Colon (tissue), 2 donors: ENCODE results near the gene NOL4L.

Source experiments
- FAIRE-seq: peaks from 2 replicates; lab custom pipeline; 2012; peaks lifted over from hg19 to GRCh38; lab: Jason Lieb, UNC
- donor health status: control.
- donor health status: control.

Gene NOL4L

DNA sequence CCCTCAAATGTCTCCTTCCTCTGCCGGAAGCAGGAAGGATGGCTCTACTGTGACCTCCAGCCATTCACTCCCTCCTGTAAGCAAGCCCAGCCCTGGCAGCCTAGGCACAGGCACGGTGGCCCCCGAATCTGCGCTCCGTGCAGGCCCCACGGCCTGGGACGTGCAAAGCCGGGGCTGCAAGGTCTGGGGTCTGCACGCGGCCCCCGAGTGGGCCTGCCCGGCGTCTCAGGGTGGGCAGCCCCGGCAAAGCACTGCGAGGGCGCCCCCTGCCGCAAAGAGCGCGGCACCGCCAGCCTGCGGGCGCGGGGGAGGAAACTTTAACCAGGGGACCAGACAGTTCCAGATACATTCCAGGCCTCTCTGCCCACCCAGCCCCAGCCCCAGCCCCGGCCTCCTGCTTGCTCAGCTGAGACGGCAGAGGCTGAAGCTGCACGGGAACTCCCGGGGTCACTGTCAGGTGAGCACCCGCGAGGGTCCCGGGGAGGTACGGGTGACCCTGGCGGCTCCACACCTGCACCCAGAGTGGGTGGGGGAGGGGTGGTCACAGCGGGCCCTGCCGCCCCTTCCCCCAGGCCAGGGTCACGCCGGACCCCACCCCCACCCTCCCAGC, 128.2 kb downstream of the NOL4L start:
- FAIRE-seq, result no peak

DNA sequence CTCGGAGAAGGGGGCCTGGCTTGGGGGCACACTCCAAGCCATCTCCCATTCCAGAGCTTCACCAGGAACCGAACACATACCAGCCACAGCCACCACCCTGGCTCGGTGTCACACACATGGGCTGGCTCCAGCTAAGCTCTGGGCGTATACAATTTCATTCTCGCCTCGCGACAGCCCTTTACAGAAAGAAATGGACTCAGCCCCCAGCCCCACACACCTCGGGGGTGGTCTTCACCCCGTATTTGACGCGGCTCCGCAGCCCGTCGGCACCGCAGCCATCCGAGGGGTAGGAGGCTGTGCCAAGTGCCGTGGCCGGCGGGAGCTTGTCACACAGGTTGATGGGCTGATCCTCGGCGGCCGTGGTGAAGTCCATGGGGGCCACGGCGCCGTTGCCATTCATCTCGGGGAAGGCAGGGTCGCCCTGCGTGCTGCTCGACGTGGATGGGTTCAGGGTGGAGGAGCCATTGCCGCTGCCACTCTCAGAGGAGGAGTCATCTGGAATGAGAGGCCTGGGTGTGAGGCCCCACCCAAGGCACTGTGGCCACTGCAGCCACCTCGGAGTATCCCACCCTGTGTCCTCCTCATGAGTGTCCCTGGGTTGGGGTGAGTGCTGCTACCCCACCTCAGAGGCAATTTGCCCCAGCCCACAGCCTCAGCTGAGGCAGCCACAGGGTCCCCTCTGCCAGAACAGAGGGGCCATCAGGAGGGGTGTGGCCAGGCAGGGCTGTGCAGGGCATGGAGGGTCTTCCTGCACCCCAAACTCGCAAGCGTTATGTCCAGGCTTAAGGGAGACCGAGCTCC, 129.0 kb downstream of the NOL4L start:
- FAIRE-seq, result no peak

DNA sequence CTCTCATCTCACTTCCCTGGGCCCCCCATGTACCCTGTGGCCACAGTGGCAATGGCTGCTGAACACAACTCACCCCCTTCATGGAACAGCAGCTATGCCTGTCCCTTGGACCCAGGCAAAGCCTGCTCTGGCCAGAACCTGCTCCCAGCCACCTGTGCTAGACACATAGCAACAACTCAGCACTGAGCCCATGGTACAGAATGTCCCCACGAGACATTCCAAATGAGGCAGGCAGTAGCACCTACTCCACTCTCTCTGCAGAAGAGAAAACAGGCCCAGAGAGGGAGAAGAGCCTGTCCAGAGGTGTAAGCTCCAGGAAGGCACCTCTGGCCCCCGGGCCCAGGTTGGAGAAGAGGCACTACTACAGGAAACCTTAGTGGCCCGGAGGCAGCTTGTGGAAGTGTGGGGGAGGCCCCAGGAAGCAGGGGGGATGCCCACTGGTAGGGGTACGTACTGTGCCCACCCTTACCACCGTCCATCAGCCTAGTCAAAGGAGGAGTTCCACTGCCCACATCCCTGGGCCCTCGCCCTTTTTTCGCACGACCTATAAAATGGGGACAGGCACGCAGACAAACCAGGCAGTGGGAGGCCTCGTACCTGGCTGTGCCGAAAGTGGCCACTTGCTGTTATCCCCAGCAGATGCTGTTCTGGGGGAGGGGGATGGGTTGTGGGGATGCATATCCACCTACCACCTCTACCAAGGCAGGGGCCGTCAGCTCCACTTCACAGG, 129.8 kb downstream of the NOL4L start:
- FAIRE-seq, result no peak

DNA sequence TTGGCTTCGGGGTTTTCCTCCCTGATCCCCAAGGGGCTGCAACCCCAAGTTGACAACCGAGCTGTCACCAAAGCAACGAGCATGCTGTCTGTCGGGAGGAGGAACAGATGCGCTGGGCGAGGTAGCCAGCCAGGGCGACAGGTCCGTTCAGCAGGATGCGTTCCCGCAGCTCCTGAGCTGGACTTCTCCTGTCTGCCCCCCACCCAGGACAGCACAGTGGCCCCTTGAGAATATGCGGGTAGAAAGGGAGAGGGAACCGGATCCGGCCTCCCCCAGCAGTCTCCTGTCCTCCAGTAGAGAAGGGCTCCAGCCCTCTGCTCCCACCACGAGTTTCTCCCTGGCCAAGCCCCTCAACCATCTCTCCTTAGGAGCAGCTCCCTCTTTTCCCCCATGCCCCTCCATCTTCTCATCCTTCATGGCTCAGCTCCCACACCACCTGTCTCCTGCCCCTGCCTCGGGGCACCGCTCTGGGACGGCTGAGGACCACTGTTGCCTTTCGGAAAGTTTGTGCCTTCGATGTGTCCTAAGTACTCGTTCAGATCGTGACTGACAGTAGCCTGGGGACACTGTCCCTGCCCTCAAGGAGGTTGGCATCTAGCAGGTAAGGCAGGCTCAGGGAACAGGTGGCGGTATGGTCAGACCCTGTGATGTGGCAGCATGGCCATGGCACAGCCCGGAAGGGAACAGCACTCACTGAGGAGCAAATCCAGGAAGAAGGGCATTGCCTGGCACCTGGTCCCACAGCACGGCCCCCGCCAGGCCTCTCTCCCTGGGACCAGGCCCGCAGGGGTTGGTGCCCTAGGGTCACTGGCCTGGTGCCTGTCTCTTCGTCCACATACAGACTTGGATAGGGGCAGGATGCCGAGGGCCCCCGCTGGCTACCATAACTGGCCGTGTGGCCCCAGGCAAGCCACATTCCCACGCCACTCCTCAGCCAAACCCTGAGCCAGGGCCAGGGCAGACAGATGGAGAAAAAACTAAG, 130.7 kb downstream of the NOL4L start:
- FAIRE-seq, result no peak

DNA sequence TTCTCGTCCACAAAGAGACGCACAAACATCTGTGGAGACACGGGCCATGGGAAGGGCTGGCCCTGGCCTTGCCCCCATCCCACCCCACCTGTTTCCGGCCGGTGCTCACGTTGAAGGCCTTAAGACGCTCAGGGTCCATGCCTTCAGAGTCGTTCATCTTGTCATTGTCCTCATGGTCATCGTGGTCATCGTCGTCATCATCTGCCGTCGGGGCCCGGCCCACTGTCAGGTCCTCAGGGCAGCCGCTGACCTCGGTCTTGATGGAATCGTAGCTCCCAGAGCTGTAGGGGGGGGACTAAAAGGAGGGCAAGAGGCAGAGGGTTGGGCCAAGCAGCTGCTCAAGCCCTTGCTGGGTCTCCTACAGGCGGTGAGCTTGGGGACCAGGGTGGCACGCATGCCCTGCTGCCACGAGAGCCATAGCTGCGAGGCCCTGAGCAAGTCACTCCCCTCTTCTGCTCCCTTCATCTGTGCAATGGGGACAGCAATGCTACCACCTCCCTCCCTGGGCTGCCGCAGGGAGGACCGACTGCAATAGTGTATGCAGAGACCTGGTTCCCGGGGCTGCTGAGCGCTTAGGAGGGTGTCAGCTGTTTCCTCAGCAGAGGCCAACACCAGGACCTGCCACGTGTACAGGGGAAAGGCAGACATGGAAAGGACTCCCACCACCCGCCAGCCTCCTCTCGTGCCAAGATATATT, 131.5 kb downstream of the NOL4L start:
- FAIRE-seq, result no peak

DNA sequence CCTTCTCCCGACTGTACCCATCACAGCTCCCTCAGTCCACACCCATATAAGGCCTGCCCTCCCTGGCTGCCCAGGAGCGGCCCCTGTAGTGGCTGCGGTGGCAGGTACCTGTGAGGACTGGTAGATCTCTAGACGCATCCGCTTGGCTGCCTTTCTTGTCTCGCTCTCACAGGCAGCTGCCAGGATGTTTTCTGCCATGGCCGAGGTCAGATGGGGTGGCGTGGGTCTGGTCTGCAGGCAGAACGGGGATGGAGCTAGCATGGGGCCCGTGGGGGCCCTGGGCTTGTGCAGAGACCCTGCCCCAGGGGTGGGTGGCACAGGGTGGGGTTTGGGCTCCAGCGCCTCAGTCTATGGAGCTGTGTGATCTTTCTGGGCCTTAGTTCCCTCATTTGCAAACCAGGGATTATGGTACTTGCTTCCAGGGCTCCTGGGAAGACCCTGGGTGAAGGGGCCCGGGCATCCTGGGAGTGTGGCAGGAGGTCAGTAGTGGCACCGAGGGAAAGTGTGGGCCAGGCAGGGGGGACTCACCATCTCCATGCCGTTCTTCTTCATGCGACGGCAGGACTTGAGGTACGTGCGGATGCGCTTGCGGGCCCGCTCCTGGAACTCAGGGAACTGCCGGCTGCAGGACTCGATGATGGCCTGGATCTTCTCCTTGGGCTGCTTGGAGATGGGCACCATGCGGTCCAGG, 132.2 kb downstream of the NOL4L start:
- FAIRE-seq, result no peak

DNA sequence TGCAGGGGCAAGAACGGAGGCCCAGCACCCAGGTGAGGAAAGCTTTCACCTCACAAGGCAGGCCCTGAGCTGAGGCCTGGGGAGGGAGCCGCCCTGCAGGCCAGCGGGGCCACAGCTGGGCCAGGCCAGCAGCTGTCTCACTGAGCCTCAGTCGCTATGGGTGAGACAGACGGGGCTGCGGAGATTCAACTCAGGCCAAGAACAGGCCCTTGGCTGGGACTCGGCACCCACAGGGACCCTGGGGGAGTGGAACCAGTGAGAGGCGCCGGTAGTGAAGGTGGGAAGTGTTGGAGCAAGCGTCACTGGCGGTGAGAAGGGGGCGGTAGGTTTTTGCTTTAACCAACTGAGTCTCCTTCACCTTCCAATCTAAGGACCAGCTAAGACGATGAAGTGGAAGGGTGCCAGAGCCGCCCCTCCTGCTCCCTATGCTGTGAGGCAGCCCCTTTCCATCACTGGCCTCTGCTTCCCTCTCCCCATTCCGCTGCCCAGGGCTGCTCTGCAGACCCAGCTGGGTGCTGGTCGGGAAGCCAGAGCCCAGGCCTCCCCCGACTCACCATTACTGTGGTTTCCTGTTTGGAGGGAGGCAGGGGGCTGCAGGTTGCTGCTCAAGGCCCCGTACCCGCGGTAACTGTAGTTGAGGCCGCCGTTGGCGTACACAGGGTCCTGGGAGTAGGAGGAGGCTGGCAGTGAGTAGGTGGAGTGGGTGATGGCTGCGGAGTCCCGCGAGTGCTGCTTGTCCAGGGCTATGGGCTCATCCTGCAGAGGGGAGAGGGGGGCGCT, 133.3 kb downstream of the NOL4L start:
- no peak for FAIRE-seq

DNA sequence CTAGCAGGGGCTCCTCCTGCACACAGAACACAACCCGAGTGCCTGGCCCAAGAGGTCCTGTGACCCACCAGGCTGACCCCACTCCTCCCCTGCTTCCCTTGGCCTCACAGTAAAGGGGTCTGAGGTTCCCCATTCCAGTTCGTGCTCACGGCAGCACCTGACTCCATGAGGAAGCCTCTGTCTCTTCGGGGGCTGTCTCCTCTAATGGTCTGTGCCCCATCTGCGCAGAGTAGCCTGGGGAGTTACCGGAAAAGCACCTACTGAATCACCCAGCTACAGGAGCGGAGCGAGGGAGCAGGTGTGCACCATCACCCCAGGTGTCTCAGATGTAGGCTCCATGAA, 133.8 kb downstream of the NOL4L start:
- no peak for FAIRE-seq

DNA sequence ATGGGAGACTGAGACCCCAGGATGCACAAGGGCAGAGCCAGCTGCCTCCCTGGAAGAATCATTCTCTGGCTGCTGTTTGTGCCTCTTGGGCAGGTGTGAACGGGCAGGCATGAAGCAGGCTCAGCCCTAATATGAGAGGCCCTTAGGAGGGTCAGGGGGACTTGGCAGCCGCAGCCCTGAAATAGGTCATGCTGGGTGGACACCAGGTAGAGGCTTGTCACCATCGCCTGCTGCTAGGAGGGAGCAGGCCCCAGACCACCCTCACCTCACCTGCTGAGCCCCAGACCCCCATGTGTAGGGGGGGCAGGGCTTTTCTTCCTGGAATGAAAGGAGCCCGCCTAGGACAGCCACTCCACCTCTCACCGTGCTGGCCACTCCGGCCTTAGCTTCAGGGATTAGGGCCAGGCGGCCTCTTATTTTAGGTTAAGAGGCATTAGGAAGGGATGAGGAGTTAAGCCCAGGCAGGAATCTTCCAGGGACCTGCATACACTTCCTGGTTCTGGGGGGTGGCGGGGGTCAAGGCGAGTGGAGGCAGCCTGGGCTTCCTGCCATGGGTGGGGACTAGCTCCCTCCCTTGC, 134.6 kb downstream of the NOL4L start:
- no peak for FAIRE-seq

DNA sequence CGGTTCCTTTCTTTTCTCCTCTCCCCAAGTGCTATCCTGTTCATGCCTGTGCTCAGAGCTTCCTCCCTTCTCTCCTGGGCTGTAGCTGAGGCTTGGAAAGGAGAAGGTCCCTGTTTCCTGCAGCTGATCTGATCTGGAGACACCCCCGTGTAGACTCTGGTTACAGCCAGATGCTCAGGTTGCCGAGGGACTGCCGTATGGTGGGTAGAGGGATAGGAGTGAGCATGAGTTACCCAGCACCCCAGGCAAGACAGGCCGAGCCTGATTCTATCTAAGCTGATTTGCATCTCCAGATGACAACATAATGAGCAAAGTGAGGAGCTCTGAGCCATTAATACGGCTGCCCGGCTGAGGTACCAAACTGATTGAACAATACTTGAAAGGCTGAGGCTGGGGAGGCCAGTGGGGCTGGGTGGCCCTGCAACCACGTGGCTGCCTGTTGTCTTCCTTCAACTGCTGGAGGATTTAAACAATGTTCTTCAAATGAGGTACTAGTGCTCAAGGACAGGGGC, 135.2 kb downstream of the NOL4L start:
- no peak for FAIRE-seq

DNA sequence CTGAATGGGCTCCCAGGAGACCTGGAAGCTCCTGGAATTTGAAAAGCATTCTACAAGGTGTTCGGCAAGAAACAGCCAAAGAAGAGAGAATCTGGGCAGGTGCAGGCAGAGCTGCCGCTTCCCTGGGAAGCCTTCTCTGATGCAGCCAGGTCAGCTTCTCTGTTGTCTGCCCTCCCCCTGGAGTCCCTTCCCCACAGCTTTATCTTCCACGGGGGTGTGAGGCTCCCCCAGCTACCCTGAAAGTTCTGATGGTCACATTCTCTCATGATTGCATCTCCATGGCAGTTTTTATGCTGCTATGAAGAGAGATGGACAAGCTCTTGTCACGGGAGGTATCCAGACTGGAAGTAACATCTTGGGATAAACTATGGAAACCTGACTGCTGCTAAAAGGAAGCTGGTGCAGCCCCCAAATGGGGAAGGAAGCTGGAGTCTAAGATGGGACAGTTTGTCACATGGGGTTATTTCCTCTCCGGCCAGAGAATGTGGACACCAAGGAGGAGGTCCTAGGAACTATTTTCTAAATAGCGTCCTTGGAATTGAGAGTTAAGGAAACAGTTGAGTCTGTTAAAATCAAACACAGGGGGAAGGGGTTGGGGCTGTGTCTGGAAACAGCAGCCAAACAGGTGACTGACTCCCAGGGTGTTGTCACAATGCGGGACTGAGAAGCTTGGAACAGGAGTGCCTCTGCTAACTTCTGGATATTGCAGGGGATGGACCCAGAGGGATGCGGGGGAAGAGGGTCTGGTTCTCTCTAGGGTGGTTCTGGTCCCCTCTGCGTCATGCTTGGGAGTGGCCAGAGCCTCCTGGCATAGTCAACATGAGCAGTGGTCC, 135.9 kb downstream of the NOL4L start:
- no peak for FAIRE-seq

DNA sequence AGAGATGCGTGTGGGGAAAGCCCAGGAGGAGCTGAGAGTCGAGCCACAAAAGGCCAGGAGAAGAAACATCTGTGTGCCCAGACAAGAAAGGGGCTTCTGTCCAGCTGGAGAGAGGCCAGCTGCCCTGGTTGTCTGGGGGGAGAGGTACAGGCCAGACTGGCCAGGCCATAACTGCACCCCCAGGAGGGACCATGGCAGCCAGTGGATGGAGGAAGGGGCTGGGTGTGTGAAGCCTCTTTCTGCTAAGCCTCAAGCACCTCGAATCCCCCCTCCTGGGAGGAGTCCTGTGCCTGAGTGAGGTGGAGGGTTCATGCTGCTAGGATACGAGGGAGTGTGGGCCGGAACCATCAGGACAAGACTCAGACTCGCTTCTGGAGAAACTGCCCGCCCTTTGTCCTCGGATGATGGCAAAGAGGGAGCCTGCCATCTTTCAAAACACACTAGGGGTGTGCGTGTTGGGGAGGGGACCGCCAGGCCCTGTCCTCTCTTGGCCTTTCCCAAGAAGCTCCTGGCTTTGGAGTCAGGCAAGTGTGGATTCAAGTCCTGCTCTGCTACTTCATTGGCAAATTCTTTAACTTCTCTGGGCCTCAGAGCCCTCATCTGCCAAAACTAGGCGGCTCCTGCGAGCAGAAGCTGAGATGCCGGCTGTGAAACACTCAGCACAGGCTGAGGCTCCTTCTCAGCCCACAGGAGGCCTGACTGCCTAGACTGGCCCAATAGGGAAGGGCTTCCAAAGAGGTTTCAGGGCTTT, 136.7 kb downstream of the NOL4L start:
- no peak for FAIRE-seq

DNA sequence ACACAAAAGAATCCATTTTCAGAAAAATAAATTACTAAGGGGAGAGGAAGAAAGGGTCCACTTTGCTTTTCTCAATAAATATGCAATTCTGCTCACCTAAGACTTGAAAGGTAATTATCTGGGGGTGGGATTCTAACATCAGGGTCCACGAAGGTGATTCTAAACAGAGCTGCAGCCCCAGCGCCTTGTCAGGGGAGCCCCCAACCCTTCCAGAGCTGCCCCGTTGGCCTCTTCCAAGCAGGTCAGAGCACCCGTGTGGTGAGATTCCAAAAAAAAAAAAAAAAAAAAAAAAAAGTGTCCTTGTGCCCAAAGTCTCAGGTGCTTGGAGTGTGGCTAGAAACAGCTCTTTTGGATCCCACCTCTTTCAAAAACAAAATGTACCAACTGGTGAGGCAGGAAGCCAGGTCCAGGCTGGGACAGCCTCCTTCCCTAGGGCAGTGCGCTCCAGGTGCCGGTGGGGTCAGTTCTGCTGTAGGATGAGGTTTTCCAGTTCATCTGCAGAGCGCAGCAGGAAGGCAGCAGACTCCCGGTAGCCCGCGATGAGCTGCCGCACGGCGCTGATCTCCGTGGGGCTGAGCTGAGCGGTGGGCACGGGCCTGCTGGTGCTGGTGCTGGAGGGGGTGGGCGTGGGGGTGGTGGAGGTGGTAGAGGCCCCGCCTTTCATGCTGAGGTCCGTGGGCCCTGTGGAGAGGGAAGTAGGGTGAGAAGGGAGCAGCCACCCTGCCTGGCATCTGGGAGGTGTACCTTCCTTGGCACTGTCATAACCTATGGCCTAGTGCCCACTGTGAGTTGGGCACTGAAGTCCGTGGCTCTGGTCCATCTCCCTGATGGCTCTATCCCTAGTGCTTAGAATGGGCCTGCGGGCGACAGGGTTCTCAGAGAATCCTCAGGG, 137.8 kb downstream of the NOL4L start:
- FAIRE-seq, result no peak

DNA sequence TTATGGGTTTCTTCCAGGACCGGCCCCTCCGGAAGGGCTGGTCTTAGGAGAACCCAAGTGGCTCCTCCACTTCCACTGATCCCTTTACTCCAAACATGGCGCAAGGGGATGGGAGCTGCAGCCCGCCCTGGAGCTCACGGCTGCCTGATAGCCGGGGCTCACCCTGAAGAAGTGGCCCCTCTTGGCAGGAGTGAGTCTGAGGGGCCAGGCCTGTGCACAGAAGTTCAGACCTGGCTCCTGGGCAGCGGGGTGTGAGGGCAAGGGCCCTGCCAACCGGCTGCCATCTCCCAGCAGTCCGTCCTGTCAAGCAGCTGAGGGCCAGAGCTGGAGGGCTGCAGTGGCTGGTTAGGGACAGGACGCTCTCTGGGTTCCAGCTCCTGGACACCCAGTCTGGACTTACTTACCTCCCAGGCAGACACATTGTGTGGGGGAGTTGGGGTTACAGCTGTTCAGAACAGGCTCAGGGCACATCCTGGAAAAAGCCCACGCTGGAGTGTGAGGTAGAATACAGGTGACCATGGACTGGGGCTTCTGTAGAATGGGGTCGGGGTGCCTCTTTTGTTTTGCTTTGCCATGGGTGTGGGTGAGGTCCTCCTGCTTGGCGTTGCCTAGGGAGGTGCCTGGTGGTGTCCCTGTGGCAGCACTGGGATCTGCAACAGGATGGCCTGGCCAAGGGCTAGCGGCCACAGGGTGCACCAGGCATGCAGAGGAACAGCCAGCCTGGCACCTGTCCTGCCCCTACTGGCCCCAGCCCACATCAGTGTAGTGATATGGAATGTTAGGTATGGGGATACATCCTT, 138.6 kb downstream of the NOL4L start:
- no peak for FAIRE-seq

DNA sequence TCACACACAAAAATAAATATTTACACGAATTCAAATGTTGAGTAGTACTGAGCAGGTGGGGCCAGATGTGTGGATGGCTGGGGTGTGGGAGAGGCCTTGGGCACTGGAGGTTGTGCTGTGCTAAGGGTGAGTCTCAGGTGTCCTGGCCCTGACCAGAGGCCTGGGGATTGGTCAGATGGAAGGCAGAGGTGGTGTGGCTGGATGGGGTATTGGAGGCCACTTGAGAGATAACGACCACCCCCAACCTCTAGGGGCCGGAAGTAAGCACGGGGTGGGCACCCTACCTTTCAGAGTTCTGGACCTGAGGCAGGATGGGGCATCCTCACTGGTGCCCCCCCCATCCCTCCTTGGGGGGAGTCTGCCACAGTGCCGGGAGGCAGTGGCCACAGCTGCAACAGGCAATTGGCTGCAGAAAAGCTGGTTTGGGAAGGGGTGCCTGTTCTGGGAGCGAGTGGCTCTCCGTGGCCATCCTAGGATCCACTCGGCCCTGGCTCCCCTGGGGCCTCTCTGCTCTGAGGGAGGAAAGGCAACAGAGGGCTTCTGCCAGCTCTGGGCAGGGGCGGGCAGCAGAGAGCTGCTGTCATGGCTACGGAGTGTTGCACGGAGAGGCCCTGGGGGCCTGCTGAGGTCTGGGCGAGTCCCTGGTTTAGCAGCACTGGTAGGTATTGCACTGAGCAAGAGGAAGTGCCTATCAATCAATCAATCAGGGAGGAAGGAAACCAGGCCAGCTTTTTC, 139.4 kb downstream of the NOL4L start:
- FAIRE-seq, result no peak
